ENCODE results near the gene FOSB.

DNA sequence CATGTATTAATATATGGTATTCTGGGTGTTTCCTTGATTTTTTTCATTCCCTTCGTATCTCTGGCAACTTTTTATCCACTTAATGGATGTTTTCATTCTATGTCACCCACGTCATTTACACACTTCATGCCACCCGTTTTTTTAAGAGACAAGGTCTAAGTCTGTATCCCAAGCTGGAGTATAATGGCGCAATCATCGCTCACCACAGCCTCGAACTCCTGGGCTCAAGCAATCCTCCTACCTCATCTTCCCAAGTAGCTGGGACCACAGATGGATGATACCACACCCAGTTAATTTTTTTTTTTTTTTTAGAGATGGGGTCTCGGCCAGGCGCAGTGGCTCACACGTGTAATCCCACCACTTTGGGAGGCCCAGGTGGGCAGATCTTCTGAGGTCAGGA, 36.1 kb downstream of the FOSB start:
- TF ChIP-seq EP300 (IDR thresholded peaks at IDR 0.05): no peak
- no peak for TF ChIP-seq POLR2A (IDR thresholded peaks at IDR 0.05)

All from sigmoid colon (tissue), 4 donors.